ENCODE results near the gene FIBP.
"Not testable (repeated sequence)": the region's sequence is repeated elsewhere in the genome, so short reads cannot be mapped to it uniquely, and the experiment has no call there.

Gene FIBP

DNA sequence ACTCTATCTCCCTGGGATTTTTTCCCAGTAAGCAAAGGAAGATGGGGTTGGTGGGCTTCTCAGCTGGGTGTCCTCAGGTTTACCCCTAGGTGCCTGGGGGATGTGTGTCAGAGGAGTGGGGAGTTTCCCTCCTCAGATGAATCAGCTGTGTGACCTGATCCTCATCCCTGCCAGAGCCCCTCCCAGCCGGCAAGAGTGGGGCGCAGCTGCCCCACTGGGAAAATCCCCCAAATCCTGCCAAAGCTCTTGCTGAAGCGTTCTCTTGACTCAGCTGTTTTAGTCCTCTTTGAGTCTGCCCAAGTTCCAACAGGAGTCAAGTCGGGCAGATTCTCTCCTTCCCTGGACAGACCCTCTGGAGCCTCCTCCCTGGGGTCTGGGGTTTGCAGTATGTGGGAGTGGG lies 24.6 kb upstream of the FIBP start:
- no peak for DNase-seq

DNA sequence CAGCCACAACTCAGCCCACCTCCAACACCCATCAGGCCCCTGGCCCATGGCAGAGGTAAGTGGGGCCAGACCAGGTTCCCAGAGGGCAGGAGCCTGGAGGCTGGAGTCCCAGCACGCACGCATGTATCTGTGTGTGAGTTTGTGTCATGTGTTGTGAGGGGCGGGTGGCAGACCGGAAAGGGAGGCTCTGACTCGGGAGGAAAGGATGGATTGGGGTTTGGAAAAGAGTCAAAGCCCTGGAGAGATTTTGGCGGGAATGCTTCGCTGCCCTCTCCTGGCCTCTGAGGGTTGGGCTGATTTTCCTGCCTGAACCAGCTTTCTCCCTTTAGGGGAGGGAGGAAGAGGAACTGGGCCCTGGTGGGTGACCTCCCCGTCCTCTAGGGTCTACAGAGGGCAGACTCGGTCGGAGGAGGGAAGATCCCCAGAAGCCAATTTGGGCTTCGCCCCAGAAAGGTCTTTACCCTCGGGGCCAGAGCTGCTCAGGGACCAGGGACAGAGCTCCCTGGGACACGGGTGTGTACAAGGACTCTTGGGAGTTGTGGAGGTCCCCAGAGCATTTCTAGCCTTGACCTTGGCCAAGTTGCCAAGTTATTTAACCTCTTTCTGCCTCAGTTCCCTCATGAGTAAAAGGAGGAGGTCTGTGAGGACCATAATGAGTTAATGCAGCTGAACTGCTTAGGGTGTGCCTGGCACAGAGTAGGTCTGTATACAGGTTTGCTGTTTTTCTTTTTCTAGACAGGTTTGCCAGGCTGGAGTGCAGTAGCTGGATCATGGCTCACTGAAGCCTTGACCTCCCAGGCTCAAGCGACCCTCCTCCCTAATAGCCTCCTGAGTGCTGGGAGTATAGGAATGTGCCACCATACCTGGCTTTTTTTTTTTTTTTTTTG lies 23.7 kb upstream of the FIBP start:
- no peak for DNase-seq

DNA sequence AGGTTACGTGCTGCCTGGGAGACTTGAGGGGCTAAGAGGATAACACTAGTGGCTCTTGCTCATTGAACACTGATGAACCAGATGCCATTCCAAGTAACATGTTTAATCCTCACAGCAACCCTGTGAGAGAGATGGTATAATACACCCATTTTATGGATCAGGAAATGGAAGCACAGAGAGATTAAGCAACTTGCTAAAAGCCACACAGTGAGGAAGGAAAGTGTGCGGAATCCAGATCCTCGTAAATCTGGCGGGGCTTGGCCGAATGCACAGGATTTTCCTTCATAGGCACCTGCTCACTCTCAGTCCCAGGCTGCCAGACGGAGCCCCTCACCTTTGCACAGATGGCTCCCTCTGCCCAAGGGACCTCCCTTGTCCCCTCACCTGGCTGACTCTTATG lies 19.6 kb upstream of the FIBP start:
- DNase-seq: no peak

DNA sequence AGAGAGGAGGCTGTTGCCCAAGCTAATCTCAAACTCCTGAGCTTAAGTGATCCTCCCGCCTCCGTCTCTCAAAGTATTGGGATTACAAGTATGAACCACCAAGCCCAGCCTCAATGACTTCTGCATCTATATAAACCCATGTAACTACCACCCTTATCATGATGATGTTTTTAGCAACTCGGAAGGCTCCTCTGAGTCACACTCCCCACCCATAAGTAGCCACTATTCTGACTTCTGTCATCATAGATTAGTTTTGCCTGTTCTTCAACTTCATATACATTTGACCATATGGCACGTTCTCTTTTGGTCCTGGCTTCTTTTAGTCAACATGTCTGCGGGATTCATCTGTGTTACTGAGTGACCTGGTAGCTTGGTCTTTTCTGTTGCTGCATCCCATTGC lies 18.3 kb upstream of the FIBP start:
- no peak for DNase-seq

DNA sequence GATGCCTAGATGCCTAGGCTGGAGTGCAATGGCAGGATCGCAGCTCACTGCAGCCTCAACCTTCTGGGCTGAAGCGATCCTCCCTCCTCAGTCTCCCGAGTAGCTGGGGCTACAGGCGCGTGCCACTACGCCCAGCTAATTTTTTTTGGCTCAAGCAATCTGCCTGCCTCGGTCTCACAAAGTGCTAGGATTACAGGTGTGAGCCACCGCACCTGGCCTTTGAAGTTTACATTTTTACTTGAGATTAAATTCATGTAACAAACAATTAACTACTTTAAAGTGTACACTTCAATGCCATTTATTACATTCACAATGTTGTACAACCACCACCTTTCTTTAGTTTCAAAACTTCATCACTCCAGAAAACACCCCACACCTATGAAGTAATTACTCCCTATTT lies 15.4 kb upstream of the FIBP start:
- DNase-seq: no peak

DNA sequence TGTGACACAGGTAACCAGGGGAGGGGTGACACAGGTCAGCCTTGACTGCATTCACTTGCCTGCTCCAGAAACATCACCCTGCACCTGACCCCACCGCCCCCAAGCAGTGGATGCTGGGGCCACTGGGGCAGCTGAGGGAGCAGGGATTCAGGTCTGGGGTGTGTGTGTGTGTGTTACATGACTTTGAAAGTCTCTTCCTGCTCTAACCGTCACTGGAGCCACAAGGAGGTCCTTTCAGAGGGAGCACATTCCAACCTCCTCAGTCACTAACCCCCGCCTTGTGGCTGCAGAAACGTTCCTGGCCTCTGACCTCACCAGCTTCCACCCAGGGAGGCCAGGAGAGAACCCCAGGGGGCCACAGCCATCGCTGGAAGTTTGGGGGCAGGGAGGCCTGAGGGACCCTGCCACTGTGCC lies 14.8 kb upstream of the FIBP start:
- no peak for DNase-seq

DNA sequence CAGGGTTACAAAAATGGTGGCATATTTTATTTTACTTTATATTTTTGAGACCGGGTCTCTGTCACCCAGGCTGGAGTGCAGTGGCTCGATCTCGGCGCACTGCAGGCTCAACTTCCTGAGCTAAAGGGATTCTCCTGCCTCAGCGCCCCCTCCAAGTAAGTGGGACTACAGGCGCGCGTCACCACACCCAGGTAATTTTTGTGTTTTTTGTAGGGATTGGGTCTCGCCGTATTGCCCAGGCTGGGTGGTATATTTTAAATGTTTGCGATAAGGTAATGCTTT lies 12.6 kb upstream of the FIBP start:
- no peak for DNase-seq

DNA sequence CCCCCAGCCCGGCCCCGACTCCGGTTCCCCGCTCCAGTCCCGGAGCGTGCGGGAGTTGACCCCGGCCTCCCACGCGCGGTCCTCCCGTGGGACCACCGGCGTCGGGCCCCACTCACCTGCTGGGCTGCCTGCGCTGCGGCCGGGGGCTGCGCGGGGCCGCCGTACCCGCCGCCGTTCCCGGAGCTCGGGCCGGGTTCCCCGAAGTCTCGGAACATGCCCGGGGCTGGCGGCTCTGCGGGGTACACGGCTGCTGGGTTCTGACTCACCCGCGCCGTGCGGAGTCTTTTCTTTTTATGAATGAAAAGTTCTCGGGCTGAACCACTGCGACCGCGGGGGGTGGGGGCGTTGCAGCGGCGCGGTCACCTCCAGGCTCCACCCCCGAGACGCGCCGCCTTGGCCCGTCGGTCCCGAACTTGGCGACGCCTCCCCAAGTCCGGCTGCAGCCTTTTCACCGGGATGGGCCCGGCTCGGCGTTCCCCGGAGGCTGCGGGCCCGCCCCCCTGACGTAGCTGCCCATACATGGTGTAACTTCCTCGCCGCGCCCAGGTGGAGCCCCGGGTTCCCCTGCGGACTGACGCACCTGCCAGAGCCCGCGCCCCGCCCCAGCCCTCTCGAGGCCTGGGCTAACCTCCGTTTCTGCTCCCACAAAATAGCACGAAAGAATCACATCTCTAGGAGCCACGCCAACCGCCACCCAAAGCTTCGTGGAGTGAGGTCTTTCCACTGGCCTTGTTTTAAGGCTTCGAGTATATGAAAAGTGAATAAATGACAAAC lies 12.0 kb upstream of the FIBP start, which contains the start of gene FOSL1:
TSS of gene FOSL1 (minus strand) at position 264 of the 774 bp plus-strand sequence. CDS start at position 215, 49 bp downstream.
- DNase-seq: peak; percentile 94

DNA sequence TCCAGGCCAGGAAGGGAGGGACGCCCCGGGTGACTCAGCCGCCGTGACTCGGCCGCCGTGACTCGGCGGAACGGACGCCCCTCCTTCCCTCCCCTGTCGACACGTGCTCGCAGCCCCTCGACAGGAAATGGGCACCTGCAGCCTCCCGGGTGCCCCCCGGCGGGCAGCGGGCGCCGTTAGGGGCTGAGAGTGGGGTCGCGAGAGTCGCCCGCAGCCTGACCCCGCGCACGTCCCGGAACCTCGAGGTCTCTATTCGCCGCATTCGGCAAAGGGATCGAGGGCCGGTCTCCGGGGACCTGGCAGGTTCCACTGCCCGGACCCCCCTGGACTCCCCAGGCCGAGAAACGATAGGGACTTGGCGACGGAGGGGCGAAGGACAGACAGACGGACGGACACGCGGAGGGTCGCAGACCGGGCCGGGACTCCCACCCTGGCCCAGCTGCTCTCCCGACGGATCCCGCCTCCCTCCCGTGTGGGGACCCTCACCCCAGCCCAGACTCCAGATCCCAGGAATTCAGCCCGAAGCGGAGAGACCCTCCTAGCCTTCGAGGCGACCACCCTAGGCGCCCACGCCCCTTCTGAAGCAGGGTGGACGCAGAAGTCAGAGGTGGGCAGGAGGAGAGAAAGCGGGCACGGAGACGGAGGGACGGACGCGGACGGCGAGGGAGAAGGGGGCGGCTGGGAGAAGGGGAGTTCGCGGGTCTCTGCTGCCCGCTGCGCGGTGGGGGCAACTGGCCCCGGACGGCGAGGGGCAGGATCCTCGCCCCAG lies 11.3 kb upstream of the FIBP start:
- peak; percentile 81 for DNase-seq

DNA sequence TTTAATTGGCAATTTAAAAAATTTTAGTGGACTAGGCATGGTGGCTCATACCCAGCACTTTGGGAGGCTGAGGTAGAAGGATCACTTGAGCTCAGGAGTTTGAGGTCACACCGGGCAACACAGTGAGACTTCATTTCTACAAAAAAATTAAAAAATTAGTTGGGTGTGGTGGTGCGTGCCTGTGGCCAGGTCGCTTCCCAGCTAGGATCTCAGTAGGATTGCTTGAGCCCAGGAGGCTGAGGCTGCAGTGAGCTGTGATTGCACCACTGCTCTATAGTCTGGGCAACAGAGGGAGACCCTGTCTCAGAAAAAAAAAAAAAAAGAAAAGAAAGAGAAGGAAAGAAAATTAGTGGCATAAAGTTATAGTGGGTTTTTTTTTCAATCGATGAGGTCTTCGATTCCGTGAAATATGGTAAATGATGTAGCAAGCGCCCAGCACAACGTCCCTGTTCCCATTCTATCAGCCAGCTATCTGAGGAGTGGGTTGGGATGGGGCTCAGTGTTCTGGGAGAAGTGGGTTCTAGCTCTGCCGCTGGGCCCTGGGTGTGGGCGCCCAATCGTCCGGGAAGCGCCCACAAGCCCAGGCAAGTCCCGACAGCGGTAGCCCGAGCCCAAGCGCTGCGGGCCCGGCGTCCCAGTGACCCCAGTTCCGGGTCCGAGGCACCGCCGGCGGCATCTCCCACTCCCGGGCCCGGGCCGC lies 10.5 kb upstream of the FIBP start:
- no peak for DNase-seq

DNA sequence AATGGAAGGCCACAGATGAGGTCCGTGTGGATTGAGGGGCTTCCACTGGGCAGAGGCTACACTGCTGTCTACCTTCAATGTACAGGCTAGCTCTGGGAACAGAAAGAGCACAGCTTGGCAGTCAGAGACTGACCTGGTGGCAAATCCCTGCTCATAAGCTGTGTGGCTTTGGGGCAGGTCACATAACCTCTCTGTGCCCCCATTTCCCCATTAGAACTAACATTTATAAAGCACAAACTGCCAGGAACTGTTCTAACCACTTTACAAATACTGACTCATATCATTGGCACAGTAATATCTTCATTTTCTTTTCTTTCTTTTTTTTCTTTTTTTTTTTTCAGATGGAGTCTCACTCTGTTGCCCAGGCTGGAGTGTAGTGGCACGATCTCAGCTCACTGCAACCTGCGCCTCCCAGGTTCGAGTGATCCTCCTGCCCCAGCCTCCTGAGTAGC lies 8.8 kb upstream of the FIBP start:
- DNase-seq: no peak

DNA sequence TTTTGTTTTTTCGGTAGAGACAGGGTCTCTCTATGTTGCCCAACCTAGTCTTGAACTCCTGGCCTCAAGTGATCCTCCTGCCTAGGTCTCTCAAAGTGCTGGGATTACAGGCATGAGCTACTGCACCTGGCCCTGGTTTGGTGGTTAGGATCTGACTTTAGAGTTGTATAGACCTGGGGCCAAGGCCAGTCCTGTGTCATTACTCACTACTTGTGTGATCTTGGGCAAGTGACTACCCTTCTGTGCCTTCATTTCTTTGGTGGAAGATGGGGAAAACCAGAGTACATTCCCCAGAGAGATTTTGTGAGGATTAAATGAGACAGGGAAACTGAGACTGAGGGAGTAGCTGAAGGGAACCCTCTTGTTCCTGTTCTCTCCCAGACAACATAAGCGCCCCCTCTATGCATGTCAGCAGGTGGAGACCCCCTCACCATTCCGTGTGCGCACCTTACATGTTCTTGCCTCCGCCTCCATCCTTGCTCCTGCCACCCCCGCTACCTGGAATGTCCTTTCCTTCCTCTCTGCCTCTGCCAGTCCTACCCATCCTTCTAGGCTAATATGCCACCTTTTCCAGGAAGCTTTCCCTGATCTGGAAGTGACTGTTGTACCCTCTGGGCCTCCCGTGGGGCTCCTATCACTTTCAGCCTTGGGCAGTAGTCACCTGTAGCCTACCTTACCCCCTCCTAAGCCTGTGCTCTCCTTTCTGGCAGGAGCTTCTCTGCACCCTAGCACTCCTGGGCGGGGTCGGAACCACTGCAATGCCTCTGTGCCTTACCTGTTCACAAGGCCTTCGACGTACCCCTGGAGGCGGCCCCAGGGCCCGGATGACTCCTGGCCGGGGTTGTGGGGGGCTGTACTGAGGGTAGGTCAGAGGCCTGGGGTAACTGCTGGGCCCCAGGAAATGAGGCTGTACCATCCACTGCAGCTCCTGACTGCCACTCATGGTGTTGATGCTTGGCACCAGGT lies 8.0 kb upstream of the FIBP start:
- DNase-seq: no peak

DNA sequence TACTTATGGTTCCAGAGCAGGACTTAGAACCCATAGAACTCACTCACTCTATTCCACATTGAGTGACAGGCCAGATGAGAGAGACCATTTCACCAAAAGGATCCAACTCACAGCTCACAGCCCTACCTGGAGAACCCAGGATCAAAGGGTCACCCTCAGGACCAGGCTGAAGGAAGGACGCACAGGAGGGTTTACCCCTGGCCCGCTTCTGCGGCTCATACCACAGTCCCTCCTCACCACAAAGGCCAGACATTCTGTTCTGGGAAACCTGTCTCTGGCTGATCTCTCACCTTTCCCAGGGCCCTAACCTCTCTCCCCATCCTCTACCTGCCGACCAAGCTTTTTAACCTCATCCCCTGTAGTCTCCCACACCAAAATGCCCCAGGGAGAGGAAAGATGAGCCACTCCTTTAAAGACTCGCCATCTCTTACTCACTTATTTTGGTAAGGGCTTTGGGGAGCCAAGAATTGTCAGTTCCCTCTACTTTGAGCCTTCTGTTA lies 7.3 kb upstream of the FIBP start:
- no peak for DNase-seq

DNA sequence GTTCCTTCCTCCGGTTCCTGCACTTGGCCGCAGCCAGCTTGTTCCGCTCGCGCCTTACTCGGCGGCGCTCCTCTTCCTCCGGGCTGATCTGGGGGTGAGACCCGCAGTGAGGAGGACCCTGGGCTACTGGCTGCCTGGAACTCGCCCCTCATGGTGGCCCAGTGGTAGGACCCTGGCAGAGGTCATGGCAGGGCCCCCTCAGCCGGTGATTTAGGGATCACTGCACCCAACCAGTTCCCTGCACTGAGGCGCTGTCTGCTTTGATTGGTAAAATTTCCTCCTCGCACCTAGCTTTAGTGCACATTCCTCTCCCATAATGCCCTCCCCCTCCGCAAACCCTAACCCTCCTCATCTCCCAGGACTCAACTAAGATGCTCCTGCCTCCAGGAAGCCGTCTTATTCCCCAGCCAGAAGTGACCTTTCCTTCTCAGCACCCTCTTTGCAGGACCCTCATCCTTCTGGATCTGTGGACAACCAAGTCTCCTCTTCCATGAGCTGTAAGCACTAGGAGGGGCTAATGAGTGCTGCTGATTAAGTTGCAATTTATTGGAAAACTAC lies 5.8 kb upstream of the FIBP start:
- DNase-seq: no peak

DNA sequence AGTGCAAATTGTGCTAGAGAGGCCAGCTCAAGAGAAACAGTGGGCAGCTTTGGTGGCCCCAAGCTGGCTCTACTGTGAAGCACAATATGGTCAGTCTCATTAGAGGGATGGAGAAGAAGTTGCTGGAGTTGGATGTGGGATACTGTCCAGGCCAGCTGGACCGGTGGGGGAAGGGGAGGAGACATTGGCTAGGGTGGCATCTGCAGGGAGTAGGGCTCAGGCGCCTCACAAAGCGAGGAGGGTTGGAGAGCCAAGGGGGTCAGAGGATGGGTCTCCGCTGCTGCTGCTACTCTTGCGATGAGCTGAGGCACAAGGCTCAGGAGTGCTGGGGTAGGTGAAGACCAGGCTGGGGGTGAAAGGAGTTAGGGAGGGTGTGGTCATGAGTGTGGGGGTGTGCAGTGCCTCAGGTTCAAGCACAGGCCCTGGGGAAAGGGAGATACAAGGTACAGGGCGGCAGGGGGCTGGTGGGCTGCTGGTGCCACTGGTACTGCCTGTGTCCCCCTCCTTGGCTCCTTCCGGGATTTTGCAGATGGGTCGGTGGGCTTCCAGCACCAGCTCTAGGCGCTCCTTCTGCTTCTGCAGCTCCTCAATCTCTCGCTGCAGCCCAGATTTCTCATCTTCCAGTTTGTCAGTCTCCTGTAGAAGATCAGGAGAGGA lies 4.5 kb upstream of the FIBP start:
- DNase-seq: no peak

DNA sequence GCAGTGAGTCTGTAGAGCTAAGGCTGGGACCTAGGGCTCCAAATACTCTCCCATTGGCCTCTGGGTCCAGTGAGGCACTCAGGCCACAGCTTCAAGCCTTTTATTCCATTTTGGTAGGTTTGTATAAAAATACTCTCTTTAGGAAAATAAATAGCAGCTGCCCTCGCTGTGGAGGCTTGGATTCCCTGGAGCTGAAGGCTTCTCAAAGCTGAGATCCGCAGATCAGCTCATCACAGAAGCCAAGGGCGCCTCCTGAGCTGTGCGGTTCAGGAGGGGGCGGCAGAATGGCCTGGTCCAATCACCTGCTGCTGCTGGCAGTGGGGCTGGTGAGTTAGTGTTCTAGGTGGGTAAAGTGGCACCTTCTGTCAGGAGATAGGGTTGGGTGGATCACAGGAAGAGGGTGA lies 3.9 kb upstream of the FIBP start:
- not testable (repeated sequence) for DNase-seq

DNA sequence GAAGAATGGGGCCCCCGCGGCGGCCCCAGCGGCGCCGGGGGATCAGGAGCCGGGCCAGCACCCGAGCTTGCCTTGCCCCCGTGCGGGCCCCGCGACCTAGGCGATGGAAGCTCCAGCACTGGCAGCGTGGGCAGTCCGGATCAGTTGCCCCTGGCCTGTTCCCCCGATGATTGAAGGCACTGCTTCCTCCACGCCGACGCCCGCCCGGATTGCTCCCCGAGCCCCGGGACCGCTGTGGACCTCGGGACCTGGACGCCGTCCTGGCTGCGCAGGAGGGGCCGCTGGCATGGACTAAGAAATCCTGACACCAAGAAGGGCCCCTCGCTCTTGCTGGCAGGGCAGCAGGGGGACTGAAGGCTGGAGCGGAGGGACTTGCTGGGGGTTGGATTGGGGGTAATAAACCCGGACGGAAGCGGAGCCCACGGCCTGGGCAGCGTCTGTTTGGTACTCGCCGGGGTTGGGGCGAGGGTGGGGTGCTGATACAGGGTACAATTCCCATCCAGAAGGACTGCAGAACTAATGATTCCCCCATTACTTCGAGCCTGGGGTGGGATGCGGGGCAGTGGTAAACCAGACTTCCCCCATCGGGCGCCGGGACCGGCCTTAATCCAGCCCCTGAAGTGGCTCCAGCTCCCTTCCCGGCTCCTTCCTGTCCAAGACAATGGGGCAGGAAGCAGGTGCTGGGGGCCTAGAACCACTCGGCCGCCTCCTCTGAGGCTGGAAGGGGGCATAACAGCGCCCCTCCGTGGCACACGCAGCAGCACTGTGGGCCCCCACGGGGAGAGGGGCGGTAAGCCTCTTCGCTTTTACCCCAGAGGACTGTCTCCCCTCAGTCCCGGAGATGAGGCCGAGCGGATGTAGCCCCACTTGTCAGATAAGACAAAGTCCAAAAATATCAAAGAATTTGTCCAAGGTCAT lies 3.2 kb upstream of the FIBP start:
- peak; percentile 63 for DNase-seq

DNA sequence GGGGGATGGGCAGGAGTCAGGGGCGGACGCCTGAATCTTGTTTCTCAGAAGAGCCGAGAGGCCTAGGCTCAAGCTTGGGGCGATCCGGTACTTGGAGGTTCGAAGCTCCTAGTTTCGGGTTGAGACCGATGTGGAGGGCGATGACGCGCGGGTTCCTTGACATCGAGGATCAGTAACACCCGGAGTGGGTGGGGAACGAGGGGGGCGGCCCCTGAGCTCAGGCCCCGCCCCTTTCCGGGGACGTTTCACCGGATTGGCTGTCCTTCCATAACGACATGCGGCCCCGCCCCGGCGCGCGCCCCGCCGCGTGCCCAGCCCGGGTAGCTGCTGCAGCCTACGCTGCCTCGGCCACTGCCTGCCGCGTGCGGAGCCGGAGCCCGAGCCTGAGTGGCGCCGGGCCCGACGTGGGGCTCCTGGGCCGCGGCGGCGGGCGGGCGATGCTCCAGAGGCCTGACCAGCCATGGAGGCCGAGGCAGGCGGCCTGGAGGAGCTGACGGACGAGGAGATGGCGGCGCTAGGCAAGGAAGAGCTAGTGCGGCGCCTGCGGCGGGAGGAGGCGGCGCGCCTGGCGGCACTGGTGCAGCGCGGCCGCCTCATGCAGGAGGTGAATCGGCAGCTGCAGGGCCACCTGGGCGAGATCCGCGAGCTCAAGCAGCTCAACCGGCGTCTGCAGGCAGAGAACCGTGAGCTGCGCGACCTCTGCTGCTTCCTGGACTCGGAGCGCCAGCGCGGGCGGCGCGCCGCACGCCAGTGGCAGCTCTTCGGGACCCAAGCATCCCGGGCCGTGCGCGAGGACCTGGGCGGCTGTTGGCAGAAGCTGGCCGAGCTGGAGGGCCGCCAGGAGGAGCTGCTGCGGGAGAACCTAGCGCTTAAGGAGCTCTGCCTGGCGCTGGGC lies 2.3 kb upstream of the FIBP start, which contains the start of gene CCDC85B:
TSS of gene CCDC85B (plus strand) at position 350 of the 895 bp plus-strand sequence. CDS start at position 461, 111 bp downstream.
- peak; percentile 98 for DNase-seq

All from stimulated activated CD4-positive, alpha-beta T cell treated with anti-CD3 and anti-CD28 coated beads, Interleukin-4, amount 100 ng/mL, for 1 hour (primary cell).